GM23338 (cell line): ENCODE data around the gene TIE1. TPM values are rescaled to one million over a fixed set of nuclear protein-coding genes. Genes with fewer than 3 reads are reported as not detected.

Source experiments
- ATAC-seq: fragments of 200-7000 bp; cut with Tn5 transposase; 3 replicates; pipeline ENCODE4 v1.9.1; 2020
- DNase-seq: peaks from one replicate; pipeline ENCODE4 v3.0.0-alpha.2; 2015; ENCODE audit warnings: low spot score
- H2AFZ ChIP-seq: fragments of 200-600 bp; sonication (generic); 2 replicates; pipeline ENCODE4 v1.8.0; 2016; ENCODE audit warnings: antibody characterized with exemption, mild to moderate bottlenecking, moderate library complexity
- H3F3A ChIP-seq: fragments of 200-600 bp; sonication (generic); replicated peaks from 2 replicates; pipeline ENCODE4 v1.8.0; 2017; ENCODE audit warnings: antibody characterized with exemption, mixed run types, low read depth
- H3K27ac ChIP-seq: fragments of 200-600 bp; sonication (generic); 2 replicates; pipeline ENCODE4 v1.6.1; 2016; ENCODE audit warnings: low read depth
- H3K27me3 ChIP-seq: fragments of 200-600 bp; sonication (generic); 2 replicates; pipeline ENCODE4 v1.8.0; 2016; ENCODE audit warnings: mild to moderate bottlenecking, mixed run types, moderate library complexity; ENCODE audit not compliant: insufficient read depth
- H3K36me3 ChIP-seq: fragments of 200-600 bp; sonication (generic); 2 replicates; pipeline ENCODE4 v1.8.0; 2016; ENCODE audit warnings: mild to moderate bottlenecking; ENCODE audit not compliant: insufficient read depth
- H3K4me1 ChIP-seq: fragments of 200-600 bp; sonication (generic); 2 replicates; pipeline ENCODE4 v1.8.0; 2016; ENCODE audit warnings: mild to moderate bottlenecking, moderate library complexity; ENCODE audit not compliant: insufficient read depth
- H3K4me2 ChIP-seq: fragments of 200-600 bp; sonication (generic); 2 replicates; pipeline ENCODE4 v1.7.1; 2017; ENCODE audit warnings: mixed run types
- H3K4me3 ChIP-seq: fragments of 200-600 bp; sonication (generic); 2 replicates; pipeline ENCODE4 v1.6.1; 2016; ENCODE audit warnings: mixed run types
- H3K79me2 ChIP-seq: fragments of 200-600 bp; sonication (generic); replicated peaks from 2 replicates; pipeline ENCODE4 v1.8.0; 2017; ENCODE audit warnings: mild to moderate bottlenecking; ENCODE audit not compliant: insufficient read depth
- H3K9me2 ChIP-seq: fragments of 200-600 bp; sonication (generic); 2 replicates; pipeline ENCODE4 v1.8.0; 2017; ENCODE audit not compliant: insufficient read depth
- H4K20me1 ChIP-seq: fragments of 200-600 bp; sonication (generic); replicated peaks from 2 replicates; pipeline ENCODE4 v1.8.0; 2017; ENCODE audit warnings: mild to moderate bottlenecking; ENCODE audit not compliant: insufficient read depth
- H3K27ac Mint-ChIP-seq: 2 replicates; pipeline ENCODE4 v1.8.0; 2020; ENCODE audit warnings: inconsistent platforms, mild to moderate bottlenecking, moderate library complexity, mixed read lengths
- H3K27me3 Mint-ChIP-seq: 3 replicates; pipeline ENCODE4 v1.8.0; 2022; ENCODE audit warnings: low read depth, mild to moderate bottlenecking, moderate library complexity, mixed read lengths, inconsistent platforms; ENCODE audit not compliant: insufficient read depth, poor library complexity
- H3K36me3 Mint-ChIP-seq: 3 replicates; pipeline ENCODE4 v1.8.0; 2021; ENCODE audit warnings: low read depth, mild to moderate bottlenecking, inconsistent platforms, moderate library complexity, mixed read lengths
- H3K4me1 Mint-ChIP-seq: 3 replicates; pipeline ENCODE4 v1.8.0; 2020; ENCODE audit warnings: mild to moderate bottlenecking, inconsistent platforms, mixed read lengths
- H3K4me3 Mint-ChIP-seq: 3 replicates; pipeline ENCODE4 v1.8.0; 2021; ENCODE audit warnings: moderate library complexity, mild to moderate bottlenecking, inconsistent platforms, mixed read lengths
- H3K9me3 Mint-ChIP-seq: 3 replicates; pipeline ENCODE4 v1.8.0; 2020; ENCODE audit warnings: moderate library complexity, mild to moderate bottlenecking, inconsistent platforms, mixed read lengths
- CREB1 ChIP-seq: fragments of 250-450 bp; sonication (Bioruptor Pico); IDR thresholded peaks from 2 replicates; pipeline ENCODE4 v1.5.0; 2020; ENCODE audit warnings: low read depth, mild to moderate bottlenecking, moderate library complexity
- ETS1 ChIP-seq: IDR thresholded peaks from 2 replicates; pipeline ENCODE4 v1.6.1; 2016; ENCODE audit warnings: antibody characterized with exemption
- EZH2 ChIP-seq: fragments of 200-600 bp; sonication (generic); IDR thresholded peaks from one replicate; pipeline ENCODE4 v1.8.0; 2017; ENCODE audit warnings: antibody characterized with exemption, mild to moderate bottlenecking, low read depth; ENCODE audit not compliant: unreplicated experiment
- EZH2phosphoT487 ChIP-seq: fragments of 200-600 bp; sonication (generic); IDR thresholded peaks from one replicate; pipeline ENCODE4 v1.8.1; 2018; ENCODE audit warnings: antibody characterized with exemption; ENCODE audit not compliant: unreplicated experiment
- JUNB ChIP-seq: IDR thresholded peaks from one replicate; pipeline ENCODE4 v1.6.1; 2016; ENCODE audit warnings: antibody characterized with exemption; ENCODE audit not compliant: unreplicated experiment
- NANOG ChIP-seq: IDR thresholded peaks from 2 replicates; pipeline ENCODE4 v1.6.1; 2016; ENCODE audit warnings: antibody characterized with exemption, borderline replicate concordance
- POLR2AphosphoS5 ChIP-seq: IDR thresholded peaks from 2 replicates; pipeline ENCODE4 v1.6.1; 2016; ENCODE audit warnings: antibody characterized with exemption, low read depth
- REST ChIP-seq: IDR thresholded peaks from one replicate; pipeline ENCODE4 v1.6.1; 2018; ENCODE audit warnings: antibody characterized with exemption; ENCODE audit not compliant: unreplicated experiment
- STAT1 ChIP-seq: IDR thresholded peaks from one replicate; pipeline ENCODE4 v1.6.1; 2016; ENCODE audit warnings: antibody characterized with exemption; ENCODE audit not compliant: unreplicated experiment
- ZNF114 ChIP-seq: fragments of 250-450 bp; sonication (Bioruptor Pico); IDR thresholded peaks from 2 replicates; pipeline ENCODE4 v1.5.0; 2020; ENCODE audit warnings: mild to moderate bottlenecking, moderate library complexity
- ZNF331 ChIP-seq: fragments of 250-450 bp; sonication (Bioruptor Pico); IDR thresholded peaks from 2 replicates; pipeline ENCODE4 v1.5.0; 2020; ENCODE audit warnings: low read depth, mild to moderate bottlenecking, moderate library complexity
- polyA plus RNA-seq: library from polyadenylated mRNA; unstranded; fragments of >200 nt; fragmentation: Nextera tagmentation; extraction: Ambion mirVana; gene quantifications from 2 replicates; pipeline ENCODE4 v1.2.1, GENCODE V29; 2016
- total RNA-seq: library from RNA; depleted of rRNA; stranded (reverse); fragments of >200 nt; shearing (Covaris generic); gene quantifications from 2 replicates; pipeline ENCODE4 v1.2.3, GENCODE V29; 2014
- TF ChIP-seq, protein P1 (sequence below): fragments of 250-450 bp; sonication (Bioruptor Pico); IDR thresholded peaks from 2 replicates; pipeline ENCODE4 v1.5.0; 2020; ENCODE audit warnings: mild to moderate bottlenecking, moderate library complexity
- TF ChIP-seq, protein P2 (sequence below), 2 experiments: fragments of 200-600 bp in 1 of 2; sonication (generic) in 1 of 2; conservative IDR thresholded peaks; 2 replicates each; pipeline versions ENCODE4 v1.5.1 to v1.6.1; 2016 to 2017; ENCODE audit warnings: antibody characterized with exemption in 2 of 2, low read depth in 2 of 2, mild to moderate bottlenecking in 2 of 2, moderate library complexity in 1 of 2

TIE1 gene
- total and polyA plus RNA-seq, 2 experiments from 2014 or later, result 0.37 to 2.3 TPM

GRCh38 chr1:43351421-43352350 lies 50.9 kb downstream of the TIE1 start:
- no peak for ATAC-seq
- no peaks in the 10 kb centered on the region for H4K20me1 ChIP-seq
- H3K4me1 Mint-ChIP-seq, result peaks cover 25% of the 10 kb centered on the region

More at GRCh38 chr1:43351421-43352350, 50.9 kb downstream of the TIE1 start:
- H3F3A ChIP-seq, result peaks cover 13% of the 10 kb centered on the region; the same call in 1 of the 2 replicates
- no peak for DNase-seq
- H3K36me3 ChIP-seq, result no peaks in the 10 kb centered on the region
- H3K4me1 ChIP-seq, result peaks cover 20% of the 10 kb centered on the region
- peaks cover 16% of the 10 kb centered on the region for H3K27me3 ChIP-seq
- no peak overlapping the region; the same call in 1 of the 2 replicates for H3K27ac Mint-ChIP-seq
- no peak overlapping the region for H2AFZ ChIP-seq
- H3K9me2 ChIP-seq, result no peaks in the 10 kb centered on the region
- no peak overlapping the region for H3K27ac ChIP-seq
- H3K4me3 Mint-ChIP-seq, result no peak overlapping the region
- H3K79me2 ChIP-seq, result no peaks in the 10 kb centered on the region
- no peak overlapping the region for H3K4me2 ChIP-seq
- TF ChIP-seq EZH2phosphoT487 (no peak), REST (no peak), EZH2 (no peak), CREB1 (CRISPR knock-in tag) (no peak), ETS1 (no peak), ZNF114 (CRISPR knock-in tag) (no peak), ZNF331 (no peak), STAT1 (no peak), NANOG (no peak), JUNB (no peak), POLR2AphosphoS5 (no peak)
- TF ChIP-seq, protein P1, sequence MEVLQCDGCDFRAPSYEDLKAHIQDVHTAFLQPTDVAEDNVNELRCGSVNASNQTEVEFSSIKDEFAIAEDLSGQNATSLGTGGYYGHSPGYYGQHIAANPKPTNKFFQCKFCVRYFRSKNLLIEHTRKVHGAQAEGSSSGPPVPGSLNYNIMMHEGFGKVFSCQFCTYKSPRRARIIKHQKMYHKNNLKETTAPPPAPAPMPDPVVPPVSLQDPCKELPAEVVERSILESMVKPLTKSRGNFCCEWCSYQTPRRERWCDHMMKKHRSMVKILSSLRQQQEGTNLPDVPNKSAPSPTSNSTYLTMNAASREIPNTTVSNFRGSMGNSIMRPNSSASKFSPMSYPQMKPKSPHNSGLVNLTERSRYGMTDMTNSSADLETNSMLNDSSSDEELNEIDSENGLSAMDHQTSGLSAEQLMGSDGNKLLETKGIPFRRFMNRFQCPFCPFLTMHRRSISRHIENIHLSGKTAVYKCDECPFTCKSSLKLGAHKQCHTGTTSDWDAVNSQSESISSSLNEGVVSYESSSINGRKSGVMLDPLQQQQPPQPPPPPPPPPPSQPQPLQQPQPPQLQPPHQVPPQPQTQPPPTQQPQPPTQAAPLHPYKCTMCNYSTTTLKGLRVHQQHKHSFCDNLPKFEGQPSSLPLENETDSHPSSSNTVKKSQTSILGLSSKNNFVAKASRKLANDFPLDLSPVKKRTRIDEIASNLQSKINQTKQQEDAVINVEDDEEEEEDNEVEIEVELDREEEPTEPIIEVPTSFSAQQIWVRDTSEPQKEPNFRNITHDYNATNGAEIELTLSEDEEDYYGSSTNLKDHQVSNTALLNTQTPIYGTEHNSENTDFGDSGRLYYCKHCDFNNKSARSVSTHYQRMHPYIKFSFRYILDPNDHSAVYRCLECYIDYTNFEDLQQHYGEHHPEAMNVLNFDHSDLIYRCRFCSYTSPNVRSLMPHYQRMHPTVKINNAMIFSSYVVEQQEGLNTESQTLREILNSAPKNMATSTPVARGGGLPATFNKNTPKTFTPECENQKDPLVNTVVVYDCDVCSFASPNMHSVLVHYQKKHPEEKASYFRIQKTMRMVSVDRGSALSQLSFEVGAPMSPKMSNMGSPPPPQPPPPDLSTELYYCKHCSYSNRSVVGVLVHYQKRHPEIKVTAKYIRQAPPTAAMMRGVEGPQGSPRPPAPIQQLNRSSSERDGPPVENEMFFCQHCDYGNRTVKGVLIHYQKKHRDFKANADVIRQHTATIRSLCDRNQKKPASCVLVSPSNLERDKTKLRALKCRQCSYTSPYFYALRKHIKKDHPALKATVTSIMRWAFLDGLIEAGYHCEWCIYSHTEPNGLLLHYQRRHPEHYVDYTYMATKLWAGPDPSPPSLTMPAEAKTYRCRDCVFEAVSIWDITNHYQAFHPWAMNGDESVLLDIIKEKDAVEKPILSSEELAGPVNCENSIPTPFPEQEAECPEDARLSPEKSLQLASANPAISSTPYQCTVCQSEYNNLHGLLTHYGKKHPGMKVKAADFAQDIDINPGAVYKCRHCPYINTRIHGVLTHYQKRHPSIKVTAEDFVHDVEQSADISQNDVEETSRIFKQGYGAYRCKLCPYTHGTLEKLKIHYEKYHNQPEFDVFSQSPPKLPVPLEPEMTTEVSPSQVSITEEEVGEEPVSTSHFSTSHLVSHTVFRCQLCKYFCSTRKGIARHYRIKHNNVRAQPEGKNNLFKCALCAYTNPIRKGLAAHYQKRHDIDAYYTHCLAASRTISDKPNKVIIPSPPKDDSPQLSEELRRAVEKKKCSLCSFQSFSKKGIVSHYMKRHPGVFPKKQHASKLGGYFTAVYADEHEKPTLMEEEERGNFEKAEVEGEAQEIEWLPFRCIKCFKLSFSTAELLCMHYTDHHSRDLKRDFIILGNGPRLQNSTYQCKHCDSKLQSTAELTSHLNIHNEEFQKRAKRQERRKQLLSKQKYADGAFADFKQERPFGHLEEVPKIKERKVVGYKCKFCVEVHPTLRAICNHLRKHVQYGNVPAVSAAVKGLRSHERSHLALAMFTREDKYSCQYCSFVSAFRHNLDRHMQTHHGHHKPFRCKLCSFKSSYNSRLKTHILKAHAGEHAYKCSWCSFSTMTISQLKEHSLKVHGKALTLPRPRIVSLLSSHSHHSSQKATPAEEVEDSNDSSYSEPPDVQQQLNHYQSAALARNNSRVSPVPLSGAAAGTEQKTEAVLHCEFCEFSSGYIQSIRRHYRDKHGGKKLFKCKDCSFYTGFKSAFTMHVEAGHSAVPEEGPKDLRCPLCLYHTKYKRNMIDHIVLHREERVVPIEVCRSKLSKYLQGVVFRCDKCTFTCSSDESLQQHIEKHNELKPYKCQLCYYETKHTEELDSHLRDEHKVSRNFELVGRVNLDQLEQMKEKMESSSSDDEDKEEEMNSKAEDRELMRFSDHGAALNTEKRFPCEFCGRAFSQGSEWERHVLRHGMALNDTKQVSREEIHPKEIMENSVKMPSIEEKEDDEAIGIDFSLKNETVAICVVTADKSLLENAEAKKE (CRISPR knock-in tag), result no peak
- TF ChIP-seq, protein P2, sequence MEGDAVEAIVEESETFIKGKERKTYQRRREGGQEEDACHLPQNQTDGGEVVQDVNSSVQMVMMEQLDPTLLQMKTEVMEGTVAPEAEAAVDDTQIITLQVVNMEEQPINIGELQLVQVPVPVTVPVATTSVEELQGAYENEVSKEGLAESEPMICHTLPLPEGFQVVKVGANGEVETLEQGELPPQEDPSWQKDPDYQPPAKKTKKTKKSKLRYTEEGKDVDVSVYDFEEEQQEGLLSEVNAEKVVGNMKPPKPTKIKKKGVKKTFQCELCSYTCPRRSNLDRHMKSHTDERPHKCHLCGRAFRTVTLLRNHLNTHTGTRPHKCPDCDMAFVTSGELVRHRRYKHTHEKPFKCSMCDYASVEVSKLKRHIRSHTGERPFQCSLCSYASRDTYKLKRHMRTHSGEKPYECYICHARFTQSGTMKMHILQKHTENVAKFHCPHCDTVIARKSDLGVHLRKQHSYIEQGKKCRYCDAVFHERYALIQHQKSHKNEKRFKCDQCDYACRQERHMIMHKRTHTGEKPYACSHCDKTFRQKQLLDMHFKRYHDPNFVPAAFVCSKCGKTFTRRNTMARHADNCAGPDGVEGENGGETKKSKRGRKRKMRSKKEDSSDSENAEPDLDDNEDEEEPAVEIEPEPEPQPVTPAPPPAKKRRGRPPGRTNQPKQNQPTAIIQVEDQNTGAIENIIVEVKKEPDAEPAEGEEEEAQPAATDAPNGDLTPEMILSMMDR (conservative IDR thresholded peaks at IDR 0.05; ENCODE audit: low read depth in 2 of 2), result no peak
- H3K27me3 Mint-ChIP-seq, result peaks cover 5% of the 10 kb centered on the region
- H3K4me3 ChIP-seq, result no peak overlapping the region
- H3K9me3 Mint-ChIP-seq, result no peaks in the 10 kb centered on the region
- no peaks in the 10 kb centered on the region for H3K36me3 Mint-ChIP-seq
